Stimulated activated CD8-positive, alpha-beta memory T cell treated with anti-CD3 and anti-CD28 coated beads, Interleukin-15, amount 100 ng/mL, for 48 hours (primary cell): ENCODE measurements around the gene GREB1.

Experiments
- DNase-seq, 2 donors: peaks; one replicate each; pipeline ENCODE4 v3.0.0-alpha.2; 2020; ENCODE audit warnings: low read depth in 2 of 2

The GREB1 gene

DNA sequence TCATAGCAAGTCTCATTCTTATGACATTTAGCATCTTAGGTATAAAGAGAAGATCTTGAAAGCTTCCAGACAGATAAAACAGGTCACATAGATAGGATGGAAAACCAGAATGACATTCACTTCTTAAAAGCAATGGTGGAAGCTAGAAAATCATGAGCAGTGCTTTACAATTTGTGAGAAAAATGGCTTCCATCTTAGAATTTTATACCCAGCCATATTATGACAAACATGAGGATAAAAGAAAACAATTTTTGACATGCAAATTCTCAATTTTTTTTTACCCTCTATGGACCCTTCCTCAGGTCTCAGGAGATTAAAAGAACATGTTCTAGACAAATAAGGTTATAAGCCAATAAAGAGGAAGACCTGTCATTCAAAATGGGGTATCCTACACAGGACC is 129.0 kb downstream of the GREB1 start:
- DNase-seq = no peak

DNA sequence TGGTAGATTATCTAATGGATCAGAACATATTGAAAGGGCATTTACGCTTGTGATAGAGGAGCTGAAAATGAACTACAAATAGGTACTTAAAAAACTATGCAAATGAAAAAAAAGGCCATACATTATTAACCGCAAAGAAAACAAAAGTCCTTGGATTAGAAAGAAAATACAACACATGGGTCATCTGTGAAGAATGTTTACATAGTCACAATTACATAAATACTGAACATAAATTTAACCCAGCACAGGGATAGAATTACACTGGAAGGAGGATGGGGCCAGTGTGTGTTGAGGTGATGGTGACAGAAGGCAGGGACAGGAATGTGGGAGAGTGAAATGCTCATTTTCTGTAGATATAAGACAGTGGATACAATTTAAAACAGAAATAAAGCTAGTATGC is 129.6 kb downstream of the GREB1 start:
- no peak for DNase-seq

DNA sequence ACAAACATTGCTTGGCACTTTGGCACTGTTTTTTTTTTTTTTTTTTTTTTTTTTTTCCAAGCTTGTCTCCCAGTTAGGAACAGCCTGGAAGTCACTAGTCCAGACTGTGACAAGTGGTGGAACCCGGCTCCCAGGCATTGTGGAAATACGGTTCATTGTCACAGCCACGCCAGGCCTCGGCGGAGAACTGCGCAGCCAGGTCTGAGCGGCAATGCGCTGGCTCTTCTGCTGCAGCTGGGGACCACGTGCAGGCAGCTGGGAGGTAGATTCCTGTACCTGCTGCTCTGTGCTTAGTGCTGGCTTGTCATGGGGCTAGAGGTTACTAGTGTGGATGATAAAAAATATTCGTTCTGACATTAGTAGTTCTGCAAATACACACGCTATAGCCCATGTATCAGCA is 131.2 kb downstream of the GREB1 start:
- no peak for DNase-seq

DNA sequence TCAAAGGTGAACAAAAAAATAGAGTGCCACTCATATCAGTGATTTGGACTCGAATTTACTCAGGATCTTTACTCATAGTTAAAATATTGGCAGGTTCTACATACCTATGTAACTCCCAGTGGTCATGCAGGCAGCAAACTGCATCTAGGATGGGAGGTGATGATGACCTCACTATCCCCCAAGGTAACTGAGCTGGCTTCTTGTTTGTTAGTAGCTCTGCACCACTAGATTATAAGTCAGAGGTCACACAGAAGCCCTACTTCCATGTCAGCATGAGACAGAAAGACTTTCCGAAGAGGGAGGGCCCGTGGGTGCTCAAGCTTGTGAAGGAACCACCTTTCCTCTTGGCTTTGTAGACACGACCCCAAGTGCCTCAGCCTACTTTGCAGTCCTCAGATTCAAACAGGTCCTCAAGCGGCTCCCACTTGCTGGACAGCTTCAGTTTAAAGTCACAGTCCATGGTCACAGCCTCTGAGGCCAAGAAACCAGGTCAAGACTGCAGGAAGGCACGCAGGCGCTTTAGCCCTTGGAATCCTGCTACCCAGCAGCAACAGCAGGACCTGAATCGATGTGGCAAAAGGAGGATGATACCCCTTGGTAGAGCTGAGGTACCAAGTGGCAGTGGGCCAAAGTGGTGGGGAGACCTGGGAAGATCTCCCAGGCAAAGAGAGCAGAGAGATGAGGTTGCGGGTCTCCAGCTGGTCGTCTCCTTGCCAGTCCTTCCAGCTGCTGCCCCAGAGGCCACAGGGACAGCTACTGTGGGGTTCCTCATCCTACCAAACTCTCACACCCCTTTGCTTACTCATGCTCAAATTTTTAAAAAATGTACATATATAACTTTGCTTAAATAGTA is 131.9 kb downstream of the GREB1 start:
- DNase-seq = no peak

DNA sequence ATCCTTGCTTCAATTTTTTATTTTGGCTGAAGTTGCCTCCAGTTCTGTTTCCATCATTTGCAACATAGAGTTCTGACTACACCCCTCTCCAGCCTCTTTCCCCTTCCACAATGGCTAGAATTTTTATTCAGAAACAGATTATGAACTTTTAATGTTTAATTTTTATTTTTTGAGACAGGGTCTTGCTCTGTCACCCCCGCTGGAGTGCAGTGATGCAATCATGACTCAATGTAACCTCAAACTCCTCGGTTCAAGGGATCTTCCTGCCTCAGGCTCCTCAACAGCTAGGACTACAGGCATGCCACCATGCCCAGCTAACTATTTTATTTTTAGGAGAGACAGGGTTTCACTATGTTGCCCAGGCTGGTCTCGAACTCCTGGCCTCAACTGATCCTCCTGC is 133.3 kb downstream of the GREB1 start:
- DNase-seq = no peak

DNA sequence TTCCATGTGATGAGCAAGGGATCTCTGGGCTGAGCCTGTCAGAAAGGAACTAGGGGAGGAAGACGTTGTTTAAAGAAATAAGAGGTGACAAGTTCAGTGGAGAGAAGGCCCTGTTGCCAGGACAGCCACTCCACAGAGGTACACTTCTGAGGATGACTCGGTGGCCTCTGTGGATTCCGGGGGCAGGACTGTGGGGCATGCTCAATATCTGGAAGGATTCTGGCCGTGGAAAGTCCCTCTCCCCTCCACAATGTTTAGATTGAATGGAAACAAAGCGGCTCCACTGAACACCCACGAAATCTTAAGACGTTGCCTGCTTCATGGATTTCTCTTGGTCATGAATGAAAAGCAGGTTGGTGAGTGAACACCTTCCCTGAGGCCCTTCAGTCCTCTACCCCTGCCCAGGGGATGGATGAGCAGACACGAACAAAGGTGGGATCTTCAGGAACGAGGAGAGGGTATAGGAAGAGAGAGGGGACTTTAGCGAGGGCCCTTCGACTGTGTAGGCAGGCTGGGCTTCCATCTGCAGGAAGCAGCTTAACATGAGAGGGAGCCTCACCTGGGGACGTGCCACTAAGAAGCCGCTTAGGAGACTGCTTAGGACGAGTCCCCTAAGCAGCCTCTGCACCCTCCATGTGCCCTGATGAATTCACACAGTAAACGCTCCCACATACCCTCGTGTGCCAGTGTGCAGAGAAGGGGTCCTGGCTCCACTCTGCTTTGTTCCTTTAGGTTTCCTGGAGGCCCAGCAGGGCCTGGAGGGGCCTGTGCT is 134.2 kb downstream of the GREB1 start:
- DNase-seq = no peak

DNA sequence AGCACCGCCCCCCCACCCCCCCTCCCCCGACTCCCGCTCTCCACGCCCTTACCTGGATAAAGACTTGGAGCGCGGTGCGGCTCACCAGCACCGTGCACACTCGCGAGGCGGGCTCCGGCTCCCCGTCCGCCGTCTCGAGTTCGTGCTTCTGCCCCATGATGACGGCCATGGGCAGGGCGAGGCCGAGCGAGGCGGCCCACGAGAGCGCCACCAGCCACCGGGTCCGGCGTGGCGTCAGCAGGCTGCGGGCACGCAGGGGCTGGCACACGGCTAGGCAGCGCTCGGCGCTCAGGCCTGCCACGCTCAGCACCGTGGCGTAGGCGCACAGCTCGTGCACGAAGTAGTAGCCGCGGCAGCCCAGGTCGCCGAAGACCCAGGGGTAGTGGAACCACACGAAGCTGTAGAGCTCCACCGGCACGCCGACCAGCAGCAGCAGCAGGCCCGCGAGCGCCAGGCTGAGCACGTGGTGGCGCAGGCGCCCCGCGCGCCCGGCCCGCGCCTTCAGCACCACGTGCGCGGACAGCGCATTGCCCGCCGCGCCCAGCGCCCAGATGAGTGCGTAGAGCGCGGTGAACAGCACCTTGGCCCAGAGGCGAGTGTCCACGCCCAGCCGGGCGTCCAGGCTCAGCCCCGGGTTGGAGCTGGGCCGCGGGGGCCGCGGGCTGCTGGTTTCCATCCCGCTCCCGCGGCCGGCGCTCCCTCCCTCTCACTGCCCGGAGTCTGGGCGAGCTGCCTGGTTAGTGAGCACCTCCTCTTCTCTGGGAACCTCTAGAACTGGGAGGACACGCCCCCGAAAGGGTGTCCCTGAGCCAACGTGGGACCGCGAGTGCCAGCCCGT is 135.8 kb downstream of the GREB1 start, which contains the start of gene NTSR2:
Gene NTSR2, minus strand, starts transcription at position 742 of the 838 bp plus-strand sequence. Its CDS starts 66 bp downstream, at position 676.
- peak; percentile 9 to 14 for DNase-seq

DNA sequence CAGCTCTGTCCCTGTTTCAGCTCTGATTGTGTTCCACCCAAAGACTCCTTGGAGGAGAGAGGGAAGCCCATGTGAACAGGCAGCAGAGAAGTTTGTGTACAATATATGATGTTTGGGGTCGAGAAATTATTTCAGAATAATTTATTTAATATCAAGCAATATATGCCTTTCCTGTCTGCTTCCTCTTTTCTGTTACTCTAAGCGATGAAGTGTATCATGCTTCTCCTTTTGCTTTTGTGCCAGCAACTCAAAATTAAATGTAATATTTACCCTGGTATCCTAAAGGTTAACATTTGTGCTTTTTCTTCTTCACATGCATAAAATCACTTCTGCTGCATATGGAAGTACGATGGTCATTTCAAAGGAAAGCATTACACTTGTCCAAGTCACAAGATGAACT is 138.6 kb downstream of the GREB1 start:
- no peak for DNase-seq

DNA sequence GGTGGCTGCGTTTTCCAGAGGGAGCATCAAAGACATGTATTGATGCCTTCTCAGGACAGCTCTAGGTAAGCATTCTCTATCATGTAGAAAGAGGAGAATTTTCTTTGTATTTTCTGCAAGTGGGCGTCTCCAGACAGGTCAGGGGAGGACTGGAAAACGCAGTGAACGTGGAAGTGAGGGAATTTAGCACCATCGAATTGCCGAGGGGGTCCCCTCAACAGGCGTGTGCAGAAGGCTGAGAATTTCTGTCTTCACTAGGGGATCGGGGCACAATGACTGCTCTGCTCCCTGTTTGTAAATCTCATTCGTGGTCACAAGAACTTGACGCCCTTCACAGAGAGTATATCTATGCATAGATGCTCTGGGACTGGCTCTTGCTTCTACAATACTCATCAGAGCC is 141.1 kb downstream of the GREB1 start:
- DNase-seq = no peak

DNA sequence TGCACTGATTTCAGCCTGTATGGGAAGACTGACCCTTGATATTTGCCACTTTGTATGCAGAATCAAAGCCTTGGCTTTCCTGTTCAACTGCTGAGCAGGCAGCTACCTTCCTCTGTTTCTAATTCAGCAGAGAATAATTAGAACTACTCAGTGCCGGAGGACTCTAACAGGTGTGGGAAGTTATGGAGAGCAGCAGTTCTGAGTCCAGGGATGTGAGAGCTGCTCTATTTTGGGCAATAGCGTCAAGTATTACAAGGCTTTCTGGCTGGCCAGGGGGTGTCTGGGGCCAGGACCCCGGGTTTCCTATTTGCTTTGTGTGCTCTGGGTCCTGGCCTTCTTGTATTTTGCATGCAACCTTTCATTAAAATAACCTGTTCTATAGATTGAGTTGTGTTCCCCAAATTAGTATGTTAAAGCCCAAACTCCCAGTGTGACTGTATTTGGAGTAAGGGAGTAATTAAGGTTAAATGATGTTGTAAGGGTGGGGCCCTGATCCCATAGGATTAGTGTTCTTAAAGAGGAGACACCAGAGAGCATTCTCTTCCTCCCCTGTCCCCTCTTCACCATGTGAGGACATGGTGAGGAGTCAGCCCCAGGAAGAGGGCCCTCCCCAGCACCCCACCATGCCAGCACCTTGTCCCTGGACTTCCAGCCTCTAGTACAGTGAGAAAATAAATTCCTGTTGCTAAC is 141.7 kb downstream of the GREB1 start:
- no peak for DNase-seq

DNA sequence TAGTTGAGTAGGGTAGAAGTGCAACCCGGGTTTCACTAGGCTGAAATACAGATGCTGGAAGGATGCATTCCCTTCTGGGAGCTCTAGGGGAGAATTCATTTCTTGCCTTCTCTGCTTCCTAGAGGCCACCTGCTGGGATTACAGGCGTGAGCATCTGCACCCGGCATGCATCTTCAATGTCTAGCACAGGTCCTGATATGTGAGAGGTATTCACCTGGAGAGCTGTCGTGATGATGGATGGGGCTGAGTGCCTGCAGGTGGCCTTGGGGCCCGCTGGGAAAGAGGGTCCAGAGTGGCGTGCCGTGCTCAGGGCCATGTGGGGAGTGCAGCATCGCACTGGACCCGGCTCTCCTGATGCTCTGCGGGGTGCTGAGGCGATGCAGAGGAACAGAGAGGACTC is 142.8 kb downstream of the GREB1 start:
- DNase-seq = no peak

DNA sequence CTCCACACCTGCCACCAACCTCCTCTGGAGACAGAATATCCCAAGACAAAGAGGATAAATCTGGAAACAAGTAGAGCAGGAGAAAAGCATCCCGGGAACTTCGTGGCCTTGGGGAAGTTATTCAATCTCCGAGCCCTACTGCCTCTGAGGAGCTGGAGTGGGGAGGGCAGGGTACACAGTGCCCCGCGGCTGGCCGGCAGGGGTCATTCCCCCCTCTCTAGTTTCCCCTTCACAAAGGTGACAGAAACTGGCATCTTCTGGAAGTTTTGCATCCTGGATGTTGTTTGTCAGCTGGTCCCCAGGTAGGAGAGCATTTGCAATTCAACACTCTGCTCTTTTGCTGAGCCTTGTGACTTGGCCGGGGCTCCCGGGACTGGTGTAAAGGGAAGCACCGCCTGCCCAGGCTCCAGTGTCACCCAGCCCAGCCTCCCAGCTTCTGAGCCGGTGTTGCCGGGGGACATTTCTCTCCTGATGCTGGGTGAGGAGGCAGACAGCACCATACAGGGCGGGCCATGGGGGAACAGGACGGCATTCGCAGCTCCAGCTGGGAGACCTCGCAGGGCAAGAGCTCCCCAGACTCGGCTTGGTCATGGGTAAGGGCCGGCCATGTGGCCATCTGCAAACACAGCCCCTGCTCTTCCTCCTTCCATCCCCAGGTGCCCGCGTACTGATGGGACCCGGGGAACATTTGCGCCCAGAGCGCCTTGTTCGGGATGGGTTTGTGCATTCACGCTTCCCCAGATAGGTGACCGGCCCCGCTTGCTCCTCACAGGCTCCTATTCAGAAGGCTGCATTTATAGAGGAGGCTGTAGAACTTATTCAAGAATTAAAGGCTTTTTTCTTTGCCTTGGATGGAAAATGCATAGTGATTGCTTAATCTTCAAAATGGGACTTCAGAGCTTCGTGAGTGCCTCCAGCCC is 143.6 kb downstream of the GREB1 start:
- DNase-seq = no peak

DNA sequence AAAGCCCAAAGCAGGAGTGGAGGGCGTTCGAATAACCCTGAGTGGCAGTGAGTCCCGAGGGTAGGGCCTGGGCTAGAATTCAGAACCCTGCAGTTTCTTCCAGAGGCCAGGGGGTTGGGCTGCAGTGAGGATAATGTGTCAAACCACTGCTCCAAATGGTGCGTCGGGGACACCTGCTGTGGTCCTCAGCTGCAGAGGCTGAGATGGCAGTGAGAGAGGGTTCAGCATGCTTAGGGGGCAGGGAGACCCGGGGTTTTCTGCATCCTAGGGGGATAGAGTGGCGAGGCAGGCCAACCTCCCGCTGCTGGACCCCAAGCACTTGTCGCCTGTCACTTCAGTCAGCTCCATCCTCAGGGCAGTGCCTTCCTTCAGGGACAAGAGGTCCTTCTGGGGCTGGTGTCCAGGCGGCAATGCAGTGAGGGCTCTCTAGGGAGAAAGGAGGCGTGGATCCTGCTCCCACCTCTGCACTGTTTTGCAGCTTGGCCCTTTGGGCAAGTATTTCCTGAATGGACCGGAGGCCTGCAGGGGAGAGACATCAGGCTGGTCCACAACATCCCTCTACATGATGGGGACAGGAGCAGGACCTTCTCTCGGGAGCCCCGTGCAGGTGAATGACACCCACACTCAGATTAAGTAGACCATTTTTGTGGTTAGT is 144.6 kb downstream of the GREB1 start:
- DNase-seq = no peak

DNA sequence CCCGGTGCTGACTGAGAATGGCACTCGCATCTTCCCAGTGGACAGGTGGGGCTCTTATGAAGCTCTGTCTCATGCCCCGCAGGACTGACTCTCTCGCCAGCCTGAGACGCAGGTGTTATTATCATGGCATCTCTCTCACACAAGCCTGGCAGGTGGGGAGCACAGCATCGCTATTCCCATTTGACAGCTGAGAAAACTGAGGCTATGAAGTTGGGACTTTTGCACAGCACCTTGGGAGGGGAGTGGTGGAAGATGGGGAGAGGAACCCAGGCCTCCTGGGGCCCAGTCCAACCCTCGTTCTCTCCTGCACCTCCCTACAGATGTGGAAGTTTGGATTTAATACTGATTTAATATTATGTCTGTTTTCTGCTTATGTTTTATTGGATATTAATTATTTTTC is 145.2 kb downstream of the GREB1 start:
- DNase-seq = no peak

DNA sequence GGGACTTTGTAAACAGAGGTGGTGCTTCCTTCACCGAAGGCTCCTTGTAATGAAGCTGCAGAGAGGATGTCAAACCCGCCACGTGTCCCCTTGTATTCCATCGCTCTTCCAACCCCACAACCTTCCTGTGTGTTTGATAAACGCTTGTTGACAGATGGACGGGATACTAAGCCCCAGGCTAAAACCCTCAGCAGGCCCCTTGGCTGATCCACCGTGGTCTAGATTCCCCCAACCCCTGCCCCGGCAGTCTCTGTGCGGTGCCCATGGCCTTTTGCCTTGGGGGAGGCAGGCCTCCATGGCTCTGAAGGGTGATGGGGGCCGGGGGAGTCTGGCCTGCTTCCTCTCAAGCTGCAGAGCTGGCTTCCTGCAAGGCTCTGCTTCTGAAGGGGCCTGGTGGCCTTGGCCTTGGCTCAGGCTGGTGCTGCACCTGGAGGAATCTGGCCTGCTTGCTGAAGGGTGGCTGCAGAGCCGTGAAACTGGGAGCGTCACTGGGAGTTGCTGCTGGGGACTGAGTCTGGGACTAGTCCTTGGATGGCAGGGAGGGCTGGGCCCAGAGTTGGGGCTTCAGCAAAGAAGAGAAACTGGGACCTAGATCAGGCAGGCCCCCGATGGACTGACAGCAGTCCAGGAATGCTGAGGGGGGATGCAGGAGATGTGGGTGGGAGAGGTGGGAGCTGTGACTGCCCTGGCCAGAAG is 145.8 kb downstream of the GREB1 start:
- no peak for DNase-seq

DNA sequence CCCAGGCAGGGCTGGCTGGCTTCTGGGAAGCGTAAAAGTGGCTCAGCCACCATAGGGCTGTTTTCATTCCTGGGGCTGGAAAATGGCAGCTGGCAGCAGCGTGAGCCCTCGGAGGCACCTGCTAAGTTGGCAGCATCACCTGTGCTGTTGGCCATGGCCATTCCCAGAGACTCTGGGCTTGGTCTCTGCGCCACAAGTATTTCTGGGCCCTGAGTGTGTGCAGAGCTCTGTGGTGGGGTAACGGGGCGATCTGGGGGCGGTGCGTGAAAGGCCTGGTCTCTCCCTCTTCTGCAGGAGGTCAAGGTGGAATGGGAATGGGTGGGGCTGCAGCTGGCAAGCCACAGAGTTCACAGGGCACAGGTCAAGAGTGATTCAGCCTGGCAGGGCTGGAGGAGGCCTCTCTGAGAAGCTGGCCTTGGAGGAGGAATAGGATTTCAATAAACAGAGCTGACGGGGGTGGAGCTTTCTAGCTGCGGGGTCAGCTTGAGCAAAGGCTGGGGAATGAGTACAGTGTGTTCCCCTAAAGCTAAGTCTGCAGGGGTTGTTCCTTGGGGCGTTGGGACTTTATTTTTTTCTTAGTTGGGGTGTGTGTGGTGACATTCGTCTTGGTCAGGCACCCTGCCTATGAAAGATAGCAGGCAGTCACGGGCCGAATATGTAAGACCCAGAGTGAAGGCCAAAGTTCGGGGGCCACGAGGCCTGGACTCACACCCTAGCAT is 146.5 kb downstream of the GREB1 start:
- DNase-seq = no peak

DNA sequence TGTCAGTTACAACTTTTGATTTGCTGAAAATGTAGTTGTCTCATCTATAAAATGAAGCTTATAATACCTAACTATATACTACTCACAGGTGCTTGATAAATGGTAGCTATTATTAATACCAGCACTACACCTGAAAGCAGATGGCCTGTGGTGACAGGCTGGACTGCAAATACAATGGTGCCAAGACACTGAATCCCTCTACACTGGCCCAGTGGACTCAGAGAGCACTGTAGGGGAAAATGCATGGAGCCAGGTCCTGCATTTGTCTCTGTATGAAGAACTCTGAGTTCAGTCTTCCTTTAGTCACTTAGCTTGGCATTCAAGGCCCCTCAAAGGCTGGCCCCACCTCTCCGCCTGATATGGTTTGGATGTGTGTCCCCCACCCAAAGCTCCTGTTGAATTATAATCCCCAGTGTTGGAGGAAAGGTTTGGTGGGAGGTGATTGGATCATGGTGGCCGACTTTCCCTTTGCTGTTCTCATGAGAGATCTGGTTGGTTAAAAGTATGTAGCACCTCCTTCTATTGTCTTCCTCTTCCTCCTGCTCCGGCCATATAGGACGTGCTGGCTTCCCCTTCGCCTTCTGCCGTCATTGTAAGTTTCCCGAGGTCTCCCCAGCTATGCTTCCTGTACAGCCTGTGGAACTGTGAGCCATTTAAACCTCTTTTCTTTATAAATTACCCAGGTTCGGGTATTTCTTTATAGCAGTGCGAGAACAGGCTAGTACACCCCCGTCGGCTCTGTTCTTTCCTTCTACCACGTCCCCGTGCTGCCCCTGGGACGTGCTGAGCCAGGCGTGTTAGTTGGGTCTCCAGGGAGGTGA is 147.3 kb downstream of the GREB1 start:
- DNase-seq = no peak
